GM23338 (cell line): ENCODE data around the gene HTR4. TPM values are rescaled to one million over a fixed set of nuclear protein-coding genes. Genes with fewer than 3 reads are reported as not detected.

Experiments used
- ATAC-seq: fragments of 200-7000 bp; cut with Tn5 transposase; 3 replicates; pipeline ENCODE4 v1.9.1; 2020
- DNase-seq: peaks from one replicate; pipeline ENCODE4 v3.0.0-alpha.2; 2015; ENCODE audit warnings: low spot score
- H2AFZ ChIP-seq: fragments of 200-600 bp; sonication (generic); 2 replicates; pipeline ENCODE4 v1.8.0; 2016; ENCODE audit warnings: antibody characterized with exemption, mild to moderate bottlenecking, moderate library complexity
- H3F3A ChIP-seq: fragments of 200-600 bp; sonication (generic); replicated peaks from 2 replicates; pipeline ENCODE4 v1.8.0; 2017; ENCODE audit warnings: antibody characterized with exemption, mixed run types, low read depth
- H3K27ac ChIP-seq: fragments of 200-600 bp; sonication (generic); 2 replicates; pipeline ENCODE4 v1.6.1; 2016; ENCODE audit warnings: low read depth
- H3K27me3 ChIP-seq: fragments of 200-600 bp; sonication (generic); 2 replicates; pipeline ENCODE4 v1.8.0; 2016; ENCODE audit warnings: mild to moderate bottlenecking, mixed run types, moderate library complexity; ENCODE audit not compliant: insufficient read depth
- H3K36me3 ChIP-seq: fragments of 200-600 bp; sonication (generic); 2 replicates; pipeline ENCODE4 v1.8.0; 2016; ENCODE audit warnings: mild to moderate bottlenecking; ENCODE audit not compliant: insufficient read depth
- H3K4me1 ChIP-seq: fragments of 200-600 bp; sonication (generic); 2 replicates; pipeline ENCODE4 v1.8.0; 2016; ENCODE audit warnings: mild to moderate bottlenecking, moderate library complexity; ENCODE audit not compliant: insufficient read depth
- H3K4me2 ChIP-seq: fragments of 200-600 bp; sonication (generic); 2 replicates; pipeline ENCODE4 v1.7.1; 2017; ENCODE audit warnings: mixed run types
- H3K4me3 ChIP-seq: fragments of 200-600 bp; sonication (generic); 2 replicates; pipeline ENCODE4 v1.6.1; 2016; ENCODE audit warnings: mixed run types
- H3K79me2 ChIP-seq: fragments of 200-600 bp; sonication (generic); replicated peaks from 2 replicates; pipeline ENCODE4 v1.8.0; 2017; ENCODE audit warnings: mild to moderate bottlenecking; ENCODE audit not compliant: insufficient read depth
- H3K9me2 ChIP-seq: fragments of 200-600 bp; sonication (generic); 2 replicates; pipeline ENCODE4 v1.8.0; 2017; ENCODE audit not compliant: insufficient read depth
- H4K20me1 ChIP-seq: fragments of 200-600 bp; sonication (generic); replicated peaks from 2 replicates; pipeline ENCODE4 v1.8.0; 2017; ENCODE audit warnings: mild to moderate bottlenecking; ENCODE audit not compliant: insufficient read depth
- H3K27ac Mint-ChIP-seq: 2 replicates; pipeline ENCODE4 v1.8.0; 2020; ENCODE audit warnings: inconsistent platforms, mild to moderate bottlenecking, moderate library complexity, mixed read lengths
- H3K27me3 Mint-ChIP-seq: 3 replicates; pipeline ENCODE4 v1.8.0; 2022; ENCODE audit warnings: low read depth, mild to moderate bottlenecking, moderate library complexity, mixed read lengths, inconsistent platforms; ENCODE audit not compliant: insufficient read depth, poor library complexity
- H3K36me3 Mint-ChIP-seq: 3 replicates; pipeline ENCODE4 v1.8.0; 2021; ENCODE audit warnings: low read depth, mild to moderate bottlenecking, inconsistent platforms, moderate library complexity, mixed read lengths
- H3K4me1 Mint-ChIP-seq: 3 replicates; pipeline ENCODE4 v1.8.0; 2020; ENCODE audit warnings: mild to moderate bottlenecking, inconsistent platforms, mixed read lengths
- H3K4me3 Mint-ChIP-seq: 3 replicates; pipeline ENCODE4 v1.8.0; 2021; ENCODE audit warnings: moderate library complexity, mild to moderate bottlenecking, inconsistent platforms, mixed read lengths
- H3K9me3 Mint-ChIP-seq: 3 replicates; pipeline ENCODE4 v1.8.0; 2020; ENCODE audit warnings: moderate library complexity, mild to moderate bottlenecking, inconsistent platforms, mixed read lengths
- CREB1 ChIP-seq: fragments of 250-450 bp; sonication (Bioruptor Pico); IDR thresholded peaks from 2 replicates; pipeline ENCODE4 v1.5.0; 2020; ENCODE audit warnings: low read depth, mild to moderate bottlenecking, moderate library complexity
- CTCF ChIP-seq, 2 experiments: fragments of 200-600 bp in 1 of 2; sonication (generic) in 1 of 2; conservative IDR thresholded peaks; 2 replicates each; pipeline versions ENCODE4 v1.5.1 to v1.6.1; 2016 to 2017; ENCODE audit warnings: antibody characterized with exemption in 2 of 2, low read depth in 2 of 2, mild to moderate bottlenecking in 2 of 2, moderate library complexity in 1 of 2
- EZH2 ChIP-seq: fragments of 200-600 bp; sonication (generic); IDR thresholded peaks from one replicate; pipeline ENCODE4 v1.8.0; 2017; ENCODE audit warnings: antibody characterized with exemption, mild to moderate bottlenecking, low read depth; ENCODE audit not compliant: unreplicated experiment
- STAT1 ChIP-seq: IDR thresholded peaks from one replicate; pipeline ENCODE4 v1.6.1; 2016; ENCODE audit warnings: antibody characterized with exemption; ENCODE audit not compliant: unreplicated experiment
- ZNF331 ChIP-seq: fragments of 250-450 bp; sonication (Bioruptor Pico); IDR thresholded peaks from 2 replicates; pipeline ENCODE4 v1.5.0; 2020; ENCODE audit warnings: low read depth, mild to moderate bottlenecking, moderate library complexity
- polyA plus RNA-seq: library from polyadenylated mRNA; unstranded; fragments of >200 nt; fragmentation: Nextera tagmentation; extraction: Ambion mirVana; gene quantifications from 2 replicates; pipeline ENCODE4 v1.2.1, GENCODE V29; 2016
- total RNA-seq: library from RNA; depleted of rRNA; stranded (reverse); fragments of >200 nt; shearing (Covaris generic); gene quantifications from 2 replicates; pipeline ENCODE4 v1.2.3, GENCODE V29; 2014
- TF ChIP-seq, protein P1 (sequence below): fragments of 250-450 bp; sonication (Bioruptor Pico); IDR thresholded peaks from 2 replicates; pipeline ENCODE4 v1.5.0; 2020; ENCODE audit warnings: mild to moderate bottlenecking, moderate library complexity

The HTR4 gene
- total and polyA plus RNA-seq, 2 experiments from 2014 or later = 0.10 TPM; not detected in 1

DNA sequence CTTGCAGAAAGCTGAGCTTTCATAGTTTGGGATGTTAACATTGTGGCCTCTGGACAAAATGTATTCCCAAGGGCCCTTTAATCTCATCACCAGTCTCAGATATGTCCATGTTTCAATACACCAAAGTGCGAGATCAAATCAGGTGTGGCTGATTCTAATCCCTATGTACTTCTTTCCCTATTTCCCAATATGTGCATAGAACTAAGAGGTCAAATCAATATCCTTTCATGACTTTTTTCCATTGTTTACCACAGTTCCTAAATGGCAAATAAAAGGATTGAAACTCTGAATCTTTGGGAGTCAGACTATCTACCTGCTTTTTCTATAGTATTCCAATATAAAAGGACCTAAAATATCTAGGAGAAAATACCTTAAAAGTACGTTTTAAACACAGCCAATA is 165.6 kb downstream of the HTR4 start:
- Mint-ChIP-seq H3K27me3 (no peaks in the 10 kb centered on the region), H3K9me3 (no peaks in the 10 kb centered on the region), H3K4me3 (no peak overlapping the region), H3K36me3 (no peaks in the 10 kb centered on the region), H3K4me1 (peaks cover 3% of the 10 kb centered on the region; the same call in 2 of the 3 replicates), H3K27ac (no peak overlapping the region)
- Histone ChIP-seq H3F3A (no peaks in the 10 kb centered on the region), H3K4me3 (no peak overlapping the region), H3K9me2 (no peaks in the 10 kb centered on the region), H2AFZ (no peak overlapping the region), H3K4me1 (peaks cover 8% of the 10 kb centered on the region; the same call in 1 of the 2 replicates), H3K27ac (no peak overlapping the region), H3K4me2 (no peak overlapping the region), H4K20me1 (no peaks in the 10 kb centered on the region; the same call in 1 of the 2 replicates), H3K36me3 (no peaks in the 10 kb centered on the region), H3K27me3 (peaks cover 29% of the 10 kb centered on the region), H3K79me2 (no peaks in the 10 kb centered on the region)
- no peak for DNase-seq
- no peak for ATAC-seq
- TF ChIP-seq CREB1 (CRISPR knock-in tag) = no peak

DNA sequence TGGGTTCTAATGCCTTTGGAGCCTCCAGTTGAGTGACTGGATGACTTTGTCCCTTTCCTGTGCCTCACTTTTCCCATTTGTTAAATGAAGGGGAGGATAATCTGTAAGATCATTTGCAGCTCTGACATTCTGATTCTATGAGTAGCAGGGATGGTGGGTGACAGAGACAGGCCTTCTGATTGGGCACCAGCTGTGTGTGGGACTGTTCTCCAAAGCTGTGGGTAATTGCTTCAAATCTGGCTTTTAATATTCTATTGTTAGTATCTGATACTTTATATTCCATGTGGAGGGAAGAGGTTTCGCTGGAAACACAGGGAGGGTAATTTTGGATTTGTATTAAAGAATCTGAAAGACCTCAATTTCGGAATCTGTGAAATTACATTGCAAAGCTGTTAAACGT is 167.9 kb downstream of the HTR4 start:
- Histone ChIP-seq H3K4me1 (peaks cover 8% of the 10 kb centered on the region; the same call in 1 of the 2 replicates), H3K79me2 (no peaks in the 10 kb centered on the region), H3F3A (no peaks in the 10 kb centered on the region), H3K4me3 (no peak overlapping the region), H4K20me1 (no peaks in the 10 kb centered on the region; the same call in 1 of the 2 replicates), H3K27ac (no peak overlapping the region), H3K9me2 (no peaks in the 10 kb centered on the region), H2AFZ (no peak overlapping the region), H3K27me3 (peaks cover 29% of the 10 kb centered on the region), H3K4me2 (no peak overlapping the region), H3K36me3 (no peaks in the 10 kb centered on the region)
- DNase-seq (no peak), ATAC-seq (no peak)
- Mint-ChIP-seq H3K36me3 (no peaks in the 10 kb centered on the region), H3K27ac (no peak overlapping the region), H3K4me1 (peaks cover 3% of the 10 kb centered on the region), H3K27me3 (no peaks in the 10 kb centered on the region), H3K4me3 (no peak overlapping the region), H3K9me3 (no peaks in the 10 kb centered on the region; the same call in 2 of the 3 replicates)
- no peak for TF ChIP-seq ZNF331 (CRISPR knock-in tag)
- TF ChIP-seq, protein P1, sequence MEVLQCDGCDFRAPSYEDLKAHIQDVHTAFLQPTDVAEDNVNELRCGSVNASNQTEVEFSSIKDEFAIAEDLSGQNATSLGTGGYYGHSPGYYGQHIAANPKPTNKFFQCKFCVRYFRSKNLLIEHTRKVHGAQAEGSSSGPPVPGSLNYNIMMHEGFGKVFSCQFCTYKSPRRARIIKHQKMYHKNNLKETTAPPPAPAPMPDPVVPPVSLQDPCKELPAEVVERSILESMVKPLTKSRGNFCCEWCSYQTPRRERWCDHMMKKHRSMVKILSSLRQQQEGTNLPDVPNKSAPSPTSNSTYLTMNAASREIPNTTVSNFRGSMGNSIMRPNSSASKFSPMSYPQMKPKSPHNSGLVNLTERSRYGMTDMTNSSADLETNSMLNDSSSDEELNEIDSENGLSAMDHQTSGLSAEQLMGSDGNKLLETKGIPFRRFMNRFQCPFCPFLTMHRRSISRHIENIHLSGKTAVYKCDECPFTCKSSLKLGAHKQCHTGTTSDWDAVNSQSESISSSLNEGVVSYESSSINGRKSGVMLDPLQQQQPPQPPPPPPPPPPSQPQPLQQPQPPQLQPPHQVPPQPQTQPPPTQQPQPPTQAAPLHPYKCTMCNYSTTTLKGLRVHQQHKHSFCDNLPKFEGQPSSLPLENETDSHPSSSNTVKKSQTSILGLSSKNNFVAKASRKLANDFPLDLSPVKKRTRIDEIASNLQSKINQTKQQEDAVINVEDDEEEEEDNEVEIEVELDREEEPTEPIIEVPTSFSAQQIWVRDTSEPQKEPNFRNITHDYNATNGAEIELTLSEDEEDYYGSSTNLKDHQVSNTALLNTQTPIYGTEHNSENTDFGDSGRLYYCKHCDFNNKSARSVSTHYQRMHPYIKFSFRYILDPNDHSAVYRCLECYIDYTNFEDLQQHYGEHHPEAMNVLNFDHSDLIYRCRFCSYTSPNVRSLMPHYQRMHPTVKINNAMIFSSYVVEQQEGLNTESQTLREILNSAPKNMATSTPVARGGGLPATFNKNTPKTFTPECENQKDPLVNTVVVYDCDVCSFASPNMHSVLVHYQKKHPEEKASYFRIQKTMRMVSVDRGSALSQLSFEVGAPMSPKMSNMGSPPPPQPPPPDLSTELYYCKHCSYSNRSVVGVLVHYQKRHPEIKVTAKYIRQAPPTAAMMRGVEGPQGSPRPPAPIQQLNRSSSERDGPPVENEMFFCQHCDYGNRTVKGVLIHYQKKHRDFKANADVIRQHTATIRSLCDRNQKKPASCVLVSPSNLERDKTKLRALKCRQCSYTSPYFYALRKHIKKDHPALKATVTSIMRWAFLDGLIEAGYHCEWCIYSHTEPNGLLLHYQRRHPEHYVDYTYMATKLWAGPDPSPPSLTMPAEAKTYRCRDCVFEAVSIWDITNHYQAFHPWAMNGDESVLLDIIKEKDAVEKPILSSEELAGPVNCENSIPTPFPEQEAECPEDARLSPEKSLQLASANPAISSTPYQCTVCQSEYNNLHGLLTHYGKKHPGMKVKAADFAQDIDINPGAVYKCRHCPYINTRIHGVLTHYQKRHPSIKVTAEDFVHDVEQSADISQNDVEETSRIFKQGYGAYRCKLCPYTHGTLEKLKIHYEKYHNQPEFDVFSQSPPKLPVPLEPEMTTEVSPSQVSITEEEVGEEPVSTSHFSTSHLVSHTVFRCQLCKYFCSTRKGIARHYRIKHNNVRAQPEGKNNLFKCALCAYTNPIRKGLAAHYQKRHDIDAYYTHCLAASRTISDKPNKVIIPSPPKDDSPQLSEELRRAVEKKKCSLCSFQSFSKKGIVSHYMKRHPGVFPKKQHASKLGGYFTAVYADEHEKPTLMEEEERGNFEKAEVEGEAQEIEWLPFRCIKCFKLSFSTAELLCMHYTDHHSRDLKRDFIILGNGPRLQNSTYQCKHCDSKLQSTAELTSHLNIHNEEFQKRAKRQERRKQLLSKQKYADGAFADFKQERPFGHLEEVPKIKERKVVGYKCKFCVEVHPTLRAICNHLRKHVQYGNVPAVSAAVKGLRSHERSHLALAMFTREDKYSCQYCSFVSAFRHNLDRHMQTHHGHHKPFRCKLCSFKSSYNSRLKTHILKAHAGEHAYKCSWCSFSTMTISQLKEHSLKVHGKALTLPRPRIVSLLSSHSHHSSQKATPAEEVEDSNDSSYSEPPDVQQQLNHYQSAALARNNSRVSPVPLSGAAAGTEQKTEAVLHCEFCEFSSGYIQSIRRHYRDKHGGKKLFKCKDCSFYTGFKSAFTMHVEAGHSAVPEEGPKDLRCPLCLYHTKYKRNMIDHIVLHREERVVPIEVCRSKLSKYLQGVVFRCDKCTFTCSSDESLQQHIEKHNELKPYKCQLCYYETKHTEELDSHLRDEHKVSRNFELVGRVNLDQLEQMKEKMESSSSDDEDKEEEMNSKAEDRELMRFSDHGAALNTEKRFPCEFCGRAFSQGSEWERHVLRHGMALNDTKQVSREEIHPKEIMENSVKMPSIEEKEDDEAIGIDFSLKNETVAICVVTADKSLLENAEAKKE (CRISPR knock-in tag) = no peak
- no peak for TF ChIP-seq STAT1
- no peak for TF ChIP-seq CTCF (conservative IDR thresholded peaks at IDR 0.05; ENCODE audit: low read depth in 2 of 2)
- no peak for TF ChIP-seq EZH2
